K562 (cell line): ENCODE data around the gene LY6G5B. TPM values are rescaled to one million over a fixed set of nuclear protein-coding genes. Genes with fewer than 3 reads are reported as not detected.

ENCODE experiments used
- ARID1B ChIP-seq: fragments of 450-650 bp; IDR thresholded peaks from 2 replicates; pipeline ENCODE4 v1.6.1; 2016; ENCODE audit warnings: antibody characterized with exemption, mild to moderate bottlenecking, inconsistent platforms
- CBX5 ChIP-seq: IDR thresholded peaks from 2 replicates; pipeline ENCODE4 v1.6.1; 2014; ENCODE audit warnings: low read depth, borderline replicate concordance
- CHD2 ChIP-seq: IDR thresholded peaks from 2 replicates; pipeline ENCODE4 v1.6.1; 2011; ENCODE audit warnings: low read depth, low read length
- DDX20 ChIP-seq: fragments of 450-650 bp; IDR thresholded peaks from 2 replicates; pipeline ENCODE4 v1.6.1; 2016; ENCODE audit warnings: missing genetic modification characterization, low read depth, mild to moderate bottlenecking, missing compliant biosample characterization, moderate library complexity
- EZH2 ChIP-seq: IDR thresholded peaks from 2 replicates; pipeline ENCODE4 v1.6.1; 2012; ENCODE audit warnings: low read depth, mild to moderate bottlenecking, inconsistent platforms, low read length, borderline replicate concordance
- MAFK ChIP-seq: IDR thresholded peaks from 2 replicates; pipeline ENCODE4 v1.6.1; 2011; ENCODE audit warnings: low read length, improper control_type of control experiment
- MTA2 ChIP-seq: fragments of 450-650 bp; IDR thresholded peaks from 2 replicates; pipeline ENCODE4 v1.6.1; 2016; ENCODE audit warnings: low read depth
- PBX2 ChIP-seq, 2 experiments: IDR thresholded peaks in 1 of 2; conservative IDR thresholded peaks in 1 of 2; 2 replicates each; pipeline ENCODE4 v1.6.1; 2016; ENCODE audit warnings: low read depth in 2 of 2, mild to moderate bottlenecking in 1 of 2, missing compliant biosample characterization in 1 of 2, missing genetic modification characterization in 1 of 2, moderate library complexity in 1 of 2
- PCBP2 ChIP-seq: fragments of 200-400 bp; formaldehyde crosslinking; IDR thresholded peaks from 2 replicates; pipeline ENCODE4 v1.6.1; 2018; ENCODE audit warnings: low read length, low read depth, mild to moderate bottlenecking, moderate library complexity; ENCODE audit not compliant: poor library complexity, severe bottlenecking
- PTRF ChIP-seq: fragments of 450-650 bp; IDR thresholded peaks from 2 replicates; pipeline ENCODE4 v1.6.1; 2016; ENCODE audit warnings: mild to moderate bottlenecking, missing genetic modification characterization, missing compliant biosample characterization
- SMARCE1 ChIP-seq: fragments of 450-650 bp; IDR thresholded peaks from 2 replicates; pipeline ENCODE4 v1.7.1; 2016; ENCODE audit warnings: mild to moderate bottlenecking
- TCF3 ChIP-seq: sonication (generic); formaldehyde crosslinking; IDR thresholded peaks from 2 replicates; pipeline ENCODE4 v1.4.0; 2020; ENCODE audit warnings: mild to moderate bottlenecking, missing genetic modification reagents
- TEAD4 ChIP-seq, 2 experiments: sonication (generic) in 1 of 2; formaldehyde crosslinking in 1 of 2; IDR thresholded peaks; 2 replicates each; pipeline versions ENCODE4 v1.6.1 to v1.8.0; 2012 to 2022; ENCODE audit warnings: borderline replicate concordance in 1 of 2, inconsistent platforms in 1 of 2, low read length in 1 of 2, mild to moderate bottlenecking in 1 of 2, missing genetic modification reagents in 1 of 2
- TRIM25 ChIP-seq: fragments of 450-650 bp; IDR thresholded peaks from 2 replicates; pipeline ENCODE4 v1.7.0; 2016; ENCODE audit warnings: borderline replicate concordance
- polyA plus RNA-seq, 8 experiments: library from polyadenylated mRNA; depleted of rRNA in 4 of 8; stranded (reverse) in 5 of 8; unstranded in 3 of 8; fragments of >200 nt; fragmentation: Nextera tagmentation in 2 of 8; fragmentation: Illumina TruSeq in 1 of 8; extraction: Ambion mirVana in 2 of 8; extraction: Trizol in 1 of 8; gene quantifications; 2 replicates each; pipeline versions ENCODE4 v1.2.1 to v1.2.3, GENCODE V29; 2011 to 2014; ENCODE audit warnings: inconsistent platforms in 1 of 8, missing spikeins in 1 of 8
- total RNA-seq, 7 experiments: library from RNA; depleted of rRNA in 6 of 7; stranded (reverse); fragments of >200 nt in 6 of 7; fragmentation: Illumina TruSeq in 2 of 7; extraction: Trizol in 2 of 7; gene quantifications; 2 replicates each; pipeline versions ENCODE4 v1.2.1 to v1.2.3, GENCODE V29; 2011 to 2021; ENCODE audit warnings: low replicate concordance in 1 of 7
- TF ChIP-seq, protein P1 (sequence below): IDR thresholded peaks from 2 replicates; pipeline ENCODE4 v1.6.1; 2011; ENCODE audit not compliant: insufficient read length; ENCODE audit errors: extremely low read depth
- TF ChIP-seq, protein P2 (sequence below): fragments of 250-450 bp; sonication (Bioruptor Pico); IDR thresholded peaks from 2 replicates; pipeline ENCODE4 v1.4.0; 2020; ENCODE audit warnings: mild to moderate bottlenecking, moderate library complexity

LY6G5B gene
- total and polyA plus RNA-seq, 9 of the 15 experiments (the other 6 are each of a cell fraction or from before 2014, with no cell fraction given) = 6.0 to 27.0 (median 7.5) TPM

DNA sequence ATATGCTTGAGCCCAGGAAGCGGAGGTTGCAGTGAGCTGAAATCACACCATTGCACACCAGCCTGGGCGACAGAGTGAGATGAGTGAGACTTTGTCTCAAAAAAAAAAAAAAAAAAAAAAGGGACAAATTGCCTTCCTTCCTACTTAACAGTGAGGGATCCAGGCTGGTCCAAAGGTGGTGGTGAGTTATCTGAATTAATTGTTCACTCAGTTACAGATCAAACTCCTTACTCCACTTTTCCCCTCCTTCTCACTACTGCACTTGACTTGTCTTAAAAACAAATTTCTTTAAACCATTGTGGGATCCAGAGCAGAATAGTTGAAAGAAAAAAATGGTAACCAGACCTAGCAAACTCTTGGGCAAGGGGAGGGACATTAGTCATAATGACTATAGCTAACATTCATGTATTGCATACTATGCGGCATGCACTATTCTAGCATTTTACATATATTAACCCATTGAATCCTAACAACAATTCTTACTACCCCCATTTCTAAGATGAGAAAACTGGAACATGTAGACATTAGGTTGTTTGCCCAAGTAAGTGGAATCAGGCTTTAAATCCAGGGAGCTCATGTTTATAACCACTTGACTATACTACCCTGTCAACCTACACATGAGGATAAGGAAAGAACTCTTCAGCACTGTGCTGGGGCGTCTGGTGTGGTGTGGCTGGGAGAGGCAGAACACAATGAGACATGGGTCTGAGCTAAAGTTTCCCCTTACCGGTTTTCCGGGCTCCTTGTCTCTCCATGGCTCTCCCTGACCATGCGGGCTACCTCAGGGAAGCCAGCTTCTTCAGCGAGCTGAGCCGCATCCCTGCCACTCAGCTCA is 6.4 kb upstream of the LY6G5B start (continued):
- no peak for TF ChIP-seq TEAD4 (IDR thresholded peaks at IDR 0.05; ENCODE audit: low read length)
- TF ChIP-seq TEAD4 (CRISPR knock-in tag; IDR thresholded peaks at IDR 0.05; ENCODE audit: borderline replicate concordance) = no peak
- no peak; the same call in 1 of the 2 replicates for TF ChIP-seq CHD2
- no peak for TF ChIP-seq CBX5
- no peak for TF ChIP-seq PCBP2
- TF ChIP-seq, protein P1, sequence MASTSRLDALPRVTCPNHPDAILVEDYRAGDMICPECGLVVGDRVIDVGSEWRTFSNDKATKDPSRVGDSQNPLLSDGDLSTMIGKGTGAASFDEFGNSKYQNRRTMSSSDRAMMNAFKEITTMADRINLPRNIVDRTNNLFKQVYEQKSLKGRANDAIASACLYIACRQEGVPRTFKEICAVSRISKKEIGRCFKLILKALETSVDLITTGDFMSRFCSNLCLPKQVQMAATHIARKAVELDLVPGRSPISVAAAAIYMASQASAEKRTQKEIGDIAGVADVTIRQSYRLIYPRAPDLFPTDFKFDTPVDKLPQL = no peak
- TF ChIP-seq TCF3 = no peak
- TF ChIP-seq, protein P2, sequence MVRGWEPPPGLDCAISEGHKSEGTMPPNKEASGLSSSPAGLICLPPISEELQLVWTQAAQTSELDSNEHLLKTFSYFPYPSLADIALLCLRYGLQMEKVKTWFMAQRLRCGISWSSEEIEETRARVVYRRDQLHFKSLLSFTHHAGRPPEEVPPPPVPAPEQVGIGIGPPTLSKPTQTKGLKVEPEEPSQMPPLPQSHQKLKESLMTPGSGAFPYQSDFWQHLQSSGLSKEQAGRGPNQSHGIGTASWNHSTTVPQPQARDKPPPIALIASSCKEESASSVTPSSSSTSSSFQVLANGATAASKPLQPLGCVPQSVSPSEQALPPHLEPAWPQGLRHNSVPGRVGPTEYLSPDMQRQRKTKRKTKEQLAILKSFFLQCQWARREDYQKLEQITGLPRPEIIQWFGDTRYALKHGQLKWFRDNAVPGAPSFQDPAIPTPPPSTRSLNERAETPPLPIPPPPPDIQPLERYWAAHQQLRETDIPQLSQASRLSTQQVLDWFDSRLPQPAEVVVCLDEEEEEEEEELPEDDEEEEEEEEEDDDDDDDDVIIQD (CRISPR knock-in tag) = no peak
- no peak for TF ChIP-seq ARID1B
- TF ChIP-seq MAFK = no peak
- 0 out of 2 replicates have a peak, but pooled peaks have one; percentile 19 for TF ChIP-seq PTRF
- no peak for TF ChIP-seq DDX20
- no peak for TF ChIP-seq SMARCE1
- TF ChIP-seq EZH2 = no peak
- TF ChIP-seq PBX2 (CRISPR knock-in tag; IDR thresholded peaks at IDR 0.05; ENCODE audit: low read depth) = no peak
- TF ChIP-seq PBX2 (tag; conservative IDR thresholded peaks at IDR 0.05; ENCODE audit: low read depth) = no peak
- no peak for TF ChIP-seq TRIM25
- TF ChIP-seq MTA2 = no peak
